Heart right ventricle (tissue), 16 donors: Measurements from ENCODE around the gene BRAT1. TPM values are rescaled to one million over a fixed set of nuclear protein-coding genes. Genes with fewer than 3 reads are reported as not detected.
"Not testable (repeated sequence)": the region's sequence is repeated elsewhere in the genome, so short reads cannot be mapped to it uniquely, and the experiment has no call there.

Experiments used
- ATAC-seq, 8 donors: fragments of 200-7000 bp; cut with Tn5 transposase; one replicate each; pipeline ENCODE4 v1.9.1; 2020; ENCODE audit warnings: mild to moderate bottlenecking in 8 of 8, moderate library complexity in 8 of 8, moderate number of reproducible peaks in 1 of 8
- DNase-seq, 2 donors: peaks; one replicate each; pipeline ENCODE4 v3.0.0-alpha.2; 2020
- H3K27ac ChIP-seq, 10 donors: fragments of 200-600 bp; sonication (generic) in 2 of 10; one replicate each; pipeline versions ENCODE4 v1.5.0 to v1.8.0; 2020 to 2022; ENCODE audit warnings: mild to moderate bottlenecking in 3 of 10
- H3K27me3 ChIP-seq, 7 donors: fragments of 200-600 bp; one replicate each; pipeline ENCODE4 v1.8.0; 2021 to 2022; ENCODE audit warnings: mild to moderate bottlenecking in 2 of 7
- H3K36me3 ChIP-seq, 9 donors: fragments of 200-600 bp; sonication (generic) in 1 of 9; one replicate each; pipeline versions ENCODE4 v1.5.0 to v1.8.0; 2020 to 2022; ENCODE audit warnings: mild to moderate bottlenecking in 2 of 9
- H3K4me1 ChIP-seq, 9 donors: fragments of 200-600 bp; sonication (generic) in 1 of 9; one replicate each; pipeline versions ENCODE4 v1.5.0 to v1.8.0; 2020 to 2022; ENCODE audit warnings: mild to moderate bottlenecking in 4 of 9
- H3K4me3 ChIP-seq, 10 donors: fragments of 200-600 bp; sonication (generic) in 2 of 10; one replicate each; pipeline versions ENCODE4 v1.5.0 to v1.8.0; 2020 to 2022; ENCODE audit warnings: mild to moderate bottlenecking in 7 of 10, moderate library complexity in 2 of 10
- H3K9me3 ChIP-seq, 11 donors: fragments of 200-600 bp in 10 of 11; sonication (generic) in 2 of 11; one replicate each; pipeline versions ENCODE4 v1.5.0 to v1.8.0; 2013 to 2022; ENCODE audit warnings: mild to moderate bottlenecking in 2 of 11, control low read depth in 1 of 11, moderate library complexity in 1 of 11
- CTCF ChIP-seq, 9 donors: fragments of 200-600 bp; sonication (generic) in 2 of 9; IDR thresholded peaks; one replicate each; pipeline versions ENCODE4 v1.5.0 to v1.8.0; 2021 to 2022; ENCODE audit warnings: antibody characterized with exemption in 9 of 9, mild to moderate bottlenecking in 5 of 9, moderate library complexity in 1 of 9
- WGBS, 2 donors: extraction: QIAGEN DNeasy Blood & Tissue Kit; methylation state at CpG; one replicate each; pipeline ENCODE4 v1.1.7; 2013; ENCODE audit warnings: inconsistent platforms in 1 of 2; 5-methylcytosine and 5-hydroxymethylcytosine counted together
- intact Hi-C, 10 donors: fragments of 100-400 bp; cut with DNase I; formaldehyde crosslinking; loops; one replicate each; pipeline versions ENCODE4 v1.11.1 to v1.14.2; 2022
- polyA plus RNA-seq, 2 donors: library from polyadenylated mRNA; stranded (reverse); fragments of 200-250 nt; gene quantifications; one replicate each; pipeline ENCODE4 v1.2.3, GENCODE V29; 2013
- total RNA-seq, 10 donors: library from RNA; stranded (reverse); fragmentation: NEBNext Ultra II Directional in 3 of 10; extraction: Animal tissue kit (Norgen Biotek cat#: 25700) in 3 of 10; gene quantifications; one replicate each; pipeline versions ENCODE4 v1.2.1 to v1.2.4, GENCODE V29; 2021 to 2023
- donor health status: Arrhythmogenic right ventricular cardiomyopathy.
- donor health status: ischemic (EF 13 %, LVEDD 7.1; RV severe dilation, severe dysfunction).
- donor health status: healthy with polysubstance abuse.
- donor health status: DM: no; HTN: yes; CAD: no.
- donor health status: DM: no; HTN: no; CAD: no.
- donor health status: ischemic (EF 25% LVEDD 6.9; RV normal size, moderate dysfunction).
- donor health status: ischemic (EF 25% LVEDD 5.7; RV mildly dilated, moderate dysfunction).
- donor health status: healthy.
- donor health status: DM: yes; HTN: yes; CAD: no.
- donor health status: Ischemic cardiomyopathy.
- donor health status: ischemic (EF 35%, LVEDD 5.7; RV mildly dilated, moderate dysfunction).
- donor health status: nonischemic (EF 11% LVEDD 7.7; RV severe dilation, severe dysfunction).
- donor health status: DM: yes; HTN: yes; CAD: no.
- donor health status: PGD.
- donor health status: ischemic (EF 29% LVEDD 5.4; RV normal size, mild dysfunction).
- donor health status: nonischemic (EF 23%, LVEDD 6.1; RV moderate dilation, normal function).

The BRAT1 gene
- total and polyA plus RNA-seq, 12 donors, result 10.6 to 22.8 (median 13.9) TPM

GRCh38 chr7:2540641-2541051 lies 14.7 kb downstream of the BRAT1 start:
- no peak overlapping the region for H3K4me3 ChIP-seq
- peaks cover 0 to 86% (median 48%) of the 10 kb centered on the region in 9 donors for H3K36me3 ChIP-seq
- intact Hi-C loops, result loop anchor here in 1 of 10 donors (10.0 kb wide), 1 partner anchor 66 kb away; the partner anchor contains the start of gene GRIFIN
- H3K4me1 ChIP-seq, result no peaks in the 10 kb centered on the region
- no peak for TF ChIP-seq CTCF (IDR thresholded peaks at IDR 0.05)
- H3K27ac ChIP-seq, result no peak overlapping the region
- no peaks in the 10 kb centered on the region for H3K27me3 ChIP-seq
- DNase-seq, result no peak
- H3K9me3 ChIP-seq, result no peaks in the 10 kb centered on the region
- 92 to 95% methylated on average over 19 of the region's 19 CpGs for WGBS, 2 donors
- peak in 1 of 8 donors; percentile 11 for ATAC-seq

- WGBS, 2 donors, result 96% methylated on average over 7 of the region's 7 CpGs
- intact Hi-C loops, result loop anchor here in 1 of 10 donors (10.0 kb wide), 1 partner anchor 65 kb away; the partner anchor contains the start of gene GRIFIN
- Histone ChIP-seq H3K9me3 (no peaks in the 10 kb centered on the region), H3K4me1 (no peaks in the 10 kb centered on the region), H3K27me3 (no peaks in the 10 kb centered on the region), H3K36me3 (peaks cover 0 to 81% (median 46%) of the 10 kb centered on the region in 9 donors), H3K27ac (no peak overlapping the region), H3K4me3 (no peak overlapping the region)
- no peak for DNase-seq
- ATAC-seq, result no peak
- no peak for TF ChIP-seq CTCF (IDR thresholded peaks at IDR 0.05)
These were observed 15.2 kb downstream of the BRAT1 start for GRCh38 chr7:2540133-2540532.

GRCh38 chr7:2539031-2539911 lies 16.1 kb downstream of the BRAT1 start:
- WGBS, 2 donors, result 91 to 93% methylated on average over 32 of the region's 32 CpGs
- DNase-seq (no peak), ATAC-seq (peak in 1 of 8 donors; percentile 7)
- no peak for TF ChIP-seq CTCF (IDR thresholded peaks at IDR 0.05)
- no peak overlapping the region for H3K27ac ChIP-seq
- intact Hi-C loops, result no loop called here
- no peak overlapping the region for H3K4me3 ChIP-seq
- H3K9me3 ChIP-seq, result no peaks in the 10 kb centered on the region
- H3K27me3 ChIP-seq, result no peaks in the 10 kb centered on the region
- peaks cover 0 to 72% (median 40%) of the 10 kb centered on the region in 9 donors for H3K36me3 ChIP-seq
- no peaks in the 10 kb centered on the region for H3K4me1 ChIP-seq

- Histone ChIP-seq H3K9me3 (no peaks in the 10 kb centered on the region), H3K4me3 (no peak overlapping the region), H3K27ac (no peak overlapping the region), H3K27me3 (no peaks in the 10 kb centered on the region), H3K4me1 (no peaks in the 10 kb centered on the region), H3K36me3 (peaks cover 0 to 61% (median 31%) of the 10 kb centered on the region in 9 donors)
- intact Hi-C loops, result no loop called here
- DNase-seq, result no peak
- WGBS, 2 donors, result 89 to 93% methylated on average over 47 of the region's 47 CpGs
- TF ChIP-seq CTCF (IDR thresholded peaks at IDR 0.05), result no peak
- peak in 2 of 8 donors; percentile 10 to 13 for ATAC-seq
These were observed 17.1 kb downstream of the BRAT1 start for GRCh38 chr7:2537981-2538851.

GRCh38 chr7:2535872-2536627 lies 19.3 kb downstream of the BRAT1 start:
- intact Hi-C loops, H3K4me3 ChIP-seq, H3K27ac ChIP-seq, H3K27me3 ChIP-seq, H3K9me3 ChIP-seq, DNase-seq, H3K4me1 ChIP-seq: not testable (repeated sequence)
- WGBS, 2 donors, result 78% methylated on average over 8 to 19 of the region's 19 CpGs
- ATAC-seq, result peak in 1 of 8 donors; percentile 13
- peaks cover 0 to 40% (median 16%) of the 10 kb centered on the region in 9 donors for H3K36me3 ChIP-seq

GRCh38 chr7:2534214-2534613 lies 21.1 kb downstream of the BRAT1 start:
- DNase-seq, intact Hi-C loops, H3K4me3 ChIP-seq, H3K27me3 ChIP-seq, H3K9me3 ChIP-seq, H3K27ac ChIP-seq, ATAC-seq: not testable (repeated sequence)
- Histone ChIP-seq H3K36me3 (peaks cover 0 to 21% (median 13%) of the 10 kb centered on the region in 9 donors), H3K4me1 (peaks cover 0 to 27% (median 21%) of the 10 kb centered on the region in 9 donors)
- WGBS, 2 donors, result 85 to 89% methylated on average over 9 to 26 of the region's 34 CpGs
